Right lung (tissue), 5 donors: ENCODE results near the gene IPO5. TPM values are rescaled to one million over a fixed set of nuclear protein-coding genes. Genes with fewer than 3 reads are reported as not detected.
"Not testable (repeated sequence)": the region's sequence is repeated elsewhere in the genome, so short reads cannot be mapped to it uniquely, and the experiment has no call there.

Experiments
- DNase-seq, 2 donors: peaks; one replicate each; pipeline ENCODE4 v3.0.0-alpha.2; 2013
- polyA plus RNA-seq, 5 donors: library from polyadenylated mRNA; unstranded; fragments of 120-200 nt; gene quantifications; one replicate each; pipeline versions ENCODE4 v1.2.1 to v1.2.3, GENCODE V29; 2013; ENCODE audit warnings: inconsistent platforms in 1 of 5, low replicate concordance in 1 of 5; ENCODE audit not compliant: insufficient read length in 5 of 5, insufficient read depth in 1 of 5

The IPO5 gene
- polyA plus RNA-seq, 5 donors, result 121 to 169 (median 157) TPM

- no peak for DNase-seq
Measured at GRCh38 chr13:97946951-97947588, 6.4 kb upstream of the IPO5 start.

GRCh38 chr13:97948041-97948440, 5.4 kb upstream of the IPO5 start:
- no peak for DNase-seq

GRCh38 chr13:97949316-97949715, 4.2 kb upstream of the IPO5 start:
- not testable (repeated sequence) for DNase-seq

- no peak for DNase-seq
Measured at GRCh38 chr13:97951376-97951775, 2.1 kb upstream of the IPO5 start.

GRCh38 chr13:97952831-97953230, 644 bp upstream of the IPO5 start:
- DNase-seq, result not testable (repeated sequence)

- no peak for DNase-seq
Measured at GRCh38 chr13:97961340-97961739, 7.9 kb downstream of the IPO5 start.

- no peak for DNase-seq
Measured at GRCh38 chr13:97962887-97963286, 9.4 kb downstream of the IPO5 start.

- DNase-seq, result no peak
Measured at GRCh38 chr13:97967226-97967625, 13.8 kb downstream of the IPO5 start.

- no peak for DNase-seq
Measured at GRCh38 chr13:97967948-97968347, 14.5 kb downstream of the IPO5 start.

- DNase-seq, result no peak
Measured at GRCh38 chr13:97971519-97971918, 18.0 kb downstream of the IPO5 start.

- no peak for DNase-seq
Measured at GRCh38 chr13:97974773-97975172, 21.3 kb downstream of the IPO5 start.

GRCh38 chr13:97975280-97975847, 21.9 kb downstream of the IPO5 start:
- DNase-seq, result no peak

GRCh38 chr13:97975848-97976609, 22.6 kb downstream of the IPO5 start:
- DNase-seq, result peak; percentile 92

GRCh38 chr13:97976610-97977521, 23.4 kb downstream of the IPO5 start:
- peak; percentile 11 to 23 for DNase-seq

- no peak for DNase-seq
Measured at GRCh38 chr13:97977982-97978381, 24.5 kb downstream of the IPO5 start.

- DNase-seq, result no peak
Measured at GRCh38 chr13:97978651-97979050, 25.2 kb downstream of the IPO5 start.

- DNase-seq, result no peak
Measured at GRCh38 chr13:97979051-97979450, 25.6 kb downstream of the IPO5 start.

GRCh38 chr13:97979556-97979955, 26.1 kb downstream of the IPO5 start:
- DNase-seq, result no peak

- DNase-seq, result no peak
Measured at GRCh38 chr13:97982286-97982685, 28.8 kb downstream of the IPO5 start.

- DNase-seq, result no peak
Measured at GRCh38 chr13:97986835-97987234, 33.4 kb downstream of the IPO5 start.

- DNase-seq, result no peak
Measured at GRCh38 chr13:97999653-98000052, 46.2 kb downstream of the IPO5 start.

- no peak for DNase-seq
Measured at GRCh38 chr13:98004107-98004506, 50.6 kb downstream of the IPO5 start.
